Measurements from ENCODE around the gene ARID1B. TPM values are rescaled to one million over a fixed set of nuclear protein-coding genes. Genes with fewer than 3 reads are reported as not detected.
"Not testable (repeated sequence)": the region's sequence is repeated elsewhere in the genome, so short reads cannot be mapped to it uniquely, and the experiment has no call there.

Gene ARID1B
- total RNA-seq, 2 donors from 2014 or later = 79.3 to 84.6 TPM

DNA sequence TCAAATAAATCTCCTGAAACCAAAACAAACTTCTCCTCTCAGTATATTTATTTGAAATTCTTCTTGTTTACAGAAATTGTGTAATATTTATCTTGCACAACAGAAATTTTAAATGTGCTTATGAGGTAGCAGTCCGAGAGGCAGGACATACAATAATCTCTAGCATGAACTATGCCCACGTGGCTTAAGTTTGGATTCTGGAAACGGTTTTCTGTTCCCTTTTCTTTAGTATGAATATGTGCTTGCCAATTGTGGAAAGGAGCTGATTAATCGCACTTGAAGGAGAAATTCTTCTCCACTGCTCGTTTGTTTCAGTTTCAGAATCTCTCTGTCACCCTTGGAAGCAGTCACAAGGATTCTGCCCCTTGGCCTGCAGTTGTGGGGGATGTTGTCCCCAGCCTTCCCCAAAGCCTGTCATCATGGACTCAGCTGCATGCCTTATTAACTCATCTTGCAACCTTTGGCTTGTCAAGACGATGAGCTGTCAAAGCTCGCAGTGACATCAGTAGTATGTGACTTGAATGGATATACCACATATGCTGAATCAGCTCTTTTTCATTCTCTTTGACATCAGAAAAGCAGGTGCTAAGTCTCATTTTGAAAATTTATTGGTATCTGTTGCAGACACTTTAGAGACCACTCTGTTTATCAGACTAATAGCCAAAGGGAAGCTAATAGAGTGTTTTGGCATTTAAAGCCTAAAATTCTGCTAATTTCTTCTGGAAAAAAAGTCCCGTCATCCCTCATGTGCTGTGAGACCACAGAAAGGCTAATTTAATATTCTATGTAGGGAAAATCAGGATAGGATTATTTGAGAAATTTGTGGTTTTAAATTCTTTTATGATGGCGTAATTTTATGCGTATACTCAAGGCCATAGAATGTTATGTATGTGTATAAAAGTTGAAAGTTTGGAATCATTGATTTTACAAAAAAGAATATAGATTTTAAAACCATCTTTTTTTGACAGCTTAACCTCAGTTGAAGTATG lies 186.8 kb downstream of the ARID1B start:
- intact Hi-C loops (cut with DNase I) = no loop called here
- DNase-seq (ENCODE audit: low spot score) = no peak

DNA sequence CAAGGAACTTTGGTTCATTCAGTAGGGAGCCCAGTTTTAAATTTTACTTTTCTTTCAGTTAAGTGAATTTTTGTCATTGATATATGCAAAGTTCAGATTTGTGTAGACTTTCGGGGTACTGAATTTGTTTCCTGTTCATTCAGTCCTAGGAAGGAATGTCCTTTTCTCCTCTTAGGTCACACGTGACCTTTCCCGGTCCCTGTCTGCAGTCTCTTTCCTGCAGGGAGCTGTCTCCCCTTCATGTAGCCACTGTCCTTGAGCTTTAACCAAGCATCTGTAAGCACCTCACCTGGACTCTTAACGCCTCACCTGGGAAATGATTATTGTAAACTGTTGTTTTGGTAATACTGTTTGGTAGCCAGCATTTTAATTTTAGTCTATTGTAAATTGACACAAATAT lies 190.7 kb downstream of the ARID1B start:
- DNase-seq (ENCODE audit: low spot score) = no peak
- intact Hi-C loops (cut with DNase I) = no loop called here

DNA sequence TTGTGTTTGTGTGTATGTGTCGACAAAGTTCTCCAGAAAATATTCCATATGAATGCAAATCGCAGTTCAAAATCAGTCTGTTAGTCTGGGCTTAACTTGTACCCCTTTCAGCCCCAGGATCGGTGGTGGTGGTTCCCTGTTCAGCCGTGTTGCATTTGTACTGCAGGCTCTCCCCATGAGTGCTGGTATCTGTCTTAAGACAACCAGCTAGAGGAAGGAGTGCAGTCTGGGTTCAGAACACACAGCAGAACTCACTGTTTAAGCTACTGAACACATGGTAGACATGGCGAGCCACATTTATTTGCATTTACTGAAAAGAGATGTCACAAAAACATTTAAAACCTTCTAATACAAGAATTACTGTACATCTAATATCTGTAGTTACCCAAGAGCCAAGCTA lies 192.1 kb downstream of the ARID1B start:
- no peak for DNase-seq (ENCODE audit: low spot score)
- intact Hi-C loops (cut with DNase I) = no loop called here

DNA sequence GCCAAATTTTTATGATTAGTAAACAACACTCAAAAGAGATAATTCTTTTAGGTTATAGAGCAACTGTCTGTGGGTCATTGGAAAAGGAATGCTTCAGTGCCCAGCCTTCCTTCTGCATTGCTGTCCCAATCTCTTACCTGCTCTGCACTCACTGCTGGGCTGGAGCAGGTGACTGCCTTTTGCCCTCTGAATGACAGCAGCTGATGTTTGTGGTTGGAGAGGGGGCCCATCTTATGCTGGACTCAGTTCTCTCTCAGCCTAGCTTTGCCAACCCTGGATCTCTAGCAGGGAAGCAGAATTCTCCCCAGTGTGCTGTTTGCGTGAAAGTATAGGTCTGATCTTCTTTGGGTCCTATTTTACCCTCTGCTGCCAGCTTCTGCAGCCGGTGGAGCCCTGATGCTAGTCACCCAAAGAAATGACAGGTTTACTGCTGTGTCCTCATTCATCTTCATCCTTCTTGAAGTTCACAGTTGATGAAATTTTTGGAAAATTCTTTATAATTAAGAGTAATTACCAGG lies 193.5 kb downstream of the ARID1B start:
- no peak for DNase-seq (ENCODE audit: low spot score)
- intact Hi-C loops (cut with DNase I) = no loop called here

DNA sequence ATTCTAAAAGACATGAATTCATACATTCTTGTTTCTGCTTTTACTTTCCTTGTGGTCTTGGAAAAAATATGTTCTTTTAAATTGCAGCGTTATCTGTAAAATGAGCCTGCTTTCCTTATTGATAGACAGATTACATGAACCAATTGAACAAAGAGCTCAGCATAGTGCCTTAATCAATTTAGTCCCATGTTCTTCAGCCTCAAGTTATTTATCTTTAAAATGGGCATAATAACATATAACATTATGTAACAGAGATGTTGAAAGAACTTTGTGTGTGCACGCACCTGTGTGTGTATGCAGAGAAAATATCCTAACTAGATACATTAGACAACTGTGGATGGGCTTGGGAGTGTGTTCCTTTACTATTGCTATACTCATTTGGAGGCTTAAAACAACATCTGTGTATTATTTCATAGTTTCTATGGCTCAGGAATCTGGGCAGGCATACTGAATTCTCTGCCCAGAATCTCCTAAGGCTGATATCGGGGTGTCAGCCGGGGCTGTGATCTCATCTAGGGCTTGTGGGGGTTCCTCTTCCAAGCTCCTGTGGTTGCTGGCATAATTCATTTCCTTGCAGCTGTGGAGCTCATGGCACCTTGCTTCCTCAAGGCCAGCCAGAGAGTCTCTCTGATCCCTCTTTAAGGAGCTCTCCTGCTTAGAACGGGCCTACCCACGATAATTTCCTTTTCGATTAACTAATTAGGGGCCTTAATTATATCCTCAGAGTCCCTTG lies 194.1 kb downstream of the ARID1B start:
- intact Hi-C loops (cut with DNase I) = no loop called here
- no peak for DNase-seq (ENCODE audit: low spot score)

DNA sequence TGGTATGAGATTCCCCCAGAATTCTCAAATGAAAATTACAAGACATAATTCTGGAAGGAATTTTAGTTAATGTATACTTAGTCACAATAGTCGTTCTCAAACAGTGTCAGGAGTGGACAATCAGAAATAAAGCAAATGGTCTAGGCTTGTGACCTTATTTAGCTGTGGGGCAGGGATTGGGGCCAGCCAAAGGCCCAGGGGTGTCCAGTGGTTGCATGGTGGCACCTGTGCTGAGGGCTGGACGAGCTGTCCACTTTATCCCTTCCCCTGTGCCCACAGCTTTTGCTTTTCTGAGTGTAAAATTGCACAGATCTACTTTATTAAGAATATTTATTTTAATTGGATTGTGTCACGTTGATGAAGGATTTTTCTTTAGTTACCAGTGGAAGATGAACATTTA lies 195.0 kb downstream of the ARID1B start:
- no peak for DNase-seq (ENCODE audit: low spot score)
- intact Hi-C loops (cut with DNase I) = no loop called here

DNA sequence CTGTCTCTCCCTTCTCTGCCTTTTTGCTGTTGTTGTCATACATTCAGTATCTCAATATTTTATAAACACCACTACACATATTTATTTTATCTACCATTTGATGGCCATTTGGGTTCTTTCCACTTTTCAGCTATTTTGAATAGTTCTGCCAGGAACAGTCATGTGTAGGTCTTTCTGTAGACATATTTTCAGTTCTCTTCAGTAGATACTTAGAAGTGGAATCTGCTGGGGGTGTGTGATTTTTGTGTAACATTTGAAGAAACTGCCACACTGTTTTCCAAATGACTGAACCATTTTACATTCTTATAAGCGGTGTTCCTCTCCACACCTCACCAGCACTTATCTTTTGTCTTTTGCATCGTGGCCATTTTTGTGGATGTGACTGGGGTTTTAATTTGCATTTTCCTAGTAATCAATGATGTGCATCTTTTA lies 197.7 kb downstream of the ARID1B start:
- no peak for DNase-seq (ENCODE audit: low spot score)
- intact Hi-C loops (cut with DNase I) = no loop called here

DNA sequence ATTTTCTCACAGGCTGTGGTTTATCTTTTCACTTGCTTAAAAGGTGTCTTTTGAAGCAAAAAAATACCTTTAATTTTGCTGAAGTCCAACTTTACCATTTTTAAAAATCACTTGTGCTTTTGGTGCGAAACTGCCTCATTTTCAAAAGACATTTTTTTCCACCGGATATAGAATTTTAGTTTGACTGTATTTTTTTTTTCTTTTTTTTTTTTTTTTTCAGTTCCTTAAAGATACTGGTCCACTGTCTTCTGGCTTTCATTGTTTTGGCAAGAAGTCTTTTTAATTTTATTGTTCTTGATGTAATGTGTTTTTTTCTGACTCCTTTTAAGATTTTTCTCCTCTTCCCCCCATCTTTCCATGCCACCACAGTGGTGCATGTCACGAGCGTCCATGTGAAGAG lies 198.2 kb downstream of the ARID1B start:
- DNase-seq (ENCODE audit: low spot score) = no peak
- intact Hi-C loops (cut with DNase I) = no loop called here

DNA sequence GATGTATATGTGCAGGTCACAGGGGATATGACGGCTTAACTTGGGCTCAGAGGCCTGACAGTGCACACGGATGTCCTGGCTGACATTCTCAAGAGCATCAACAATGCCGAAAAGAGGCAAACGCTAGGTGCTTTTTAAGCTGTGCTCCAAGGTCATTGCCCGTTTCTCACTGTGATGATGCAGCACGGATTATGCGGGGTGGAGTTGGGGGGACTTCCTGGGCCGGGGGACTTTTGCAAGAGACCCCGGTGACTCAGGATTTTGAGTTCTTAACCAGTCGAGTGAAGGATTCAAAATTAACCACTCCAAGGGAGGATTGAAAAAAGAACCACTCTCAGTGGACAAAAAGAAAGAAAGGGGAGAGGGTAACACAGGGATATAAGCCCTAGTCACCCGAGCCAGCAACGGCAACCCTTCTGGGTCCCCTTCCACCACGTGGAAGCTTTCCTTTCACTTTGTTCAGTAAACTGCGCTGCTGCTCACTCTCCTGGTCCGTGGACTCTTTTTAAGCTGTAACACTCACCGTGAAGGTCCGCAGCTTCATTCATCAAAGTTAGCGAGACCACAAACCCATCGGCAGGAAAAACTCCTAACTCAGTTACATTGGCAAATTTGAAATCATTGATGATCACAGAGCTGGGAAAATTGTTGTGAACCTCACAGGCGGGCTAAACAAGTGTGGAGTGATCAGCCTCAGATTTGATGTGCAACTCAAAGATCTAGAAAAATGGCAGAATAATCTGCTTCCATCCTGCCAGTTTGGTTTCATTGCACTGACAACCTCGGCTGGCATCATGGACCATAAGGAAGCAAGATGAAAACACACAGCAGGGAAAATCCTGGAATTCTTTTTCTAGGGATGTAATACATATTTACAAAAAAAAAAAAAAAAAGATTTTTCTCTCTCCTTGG lies 199.3 kb downstream of the ARID1B start:
- intact Hi-C loops (cut with DNase I) = no loop called here
- no peak for DNase-seq (ENCODE audit: low spot score)

DNA sequence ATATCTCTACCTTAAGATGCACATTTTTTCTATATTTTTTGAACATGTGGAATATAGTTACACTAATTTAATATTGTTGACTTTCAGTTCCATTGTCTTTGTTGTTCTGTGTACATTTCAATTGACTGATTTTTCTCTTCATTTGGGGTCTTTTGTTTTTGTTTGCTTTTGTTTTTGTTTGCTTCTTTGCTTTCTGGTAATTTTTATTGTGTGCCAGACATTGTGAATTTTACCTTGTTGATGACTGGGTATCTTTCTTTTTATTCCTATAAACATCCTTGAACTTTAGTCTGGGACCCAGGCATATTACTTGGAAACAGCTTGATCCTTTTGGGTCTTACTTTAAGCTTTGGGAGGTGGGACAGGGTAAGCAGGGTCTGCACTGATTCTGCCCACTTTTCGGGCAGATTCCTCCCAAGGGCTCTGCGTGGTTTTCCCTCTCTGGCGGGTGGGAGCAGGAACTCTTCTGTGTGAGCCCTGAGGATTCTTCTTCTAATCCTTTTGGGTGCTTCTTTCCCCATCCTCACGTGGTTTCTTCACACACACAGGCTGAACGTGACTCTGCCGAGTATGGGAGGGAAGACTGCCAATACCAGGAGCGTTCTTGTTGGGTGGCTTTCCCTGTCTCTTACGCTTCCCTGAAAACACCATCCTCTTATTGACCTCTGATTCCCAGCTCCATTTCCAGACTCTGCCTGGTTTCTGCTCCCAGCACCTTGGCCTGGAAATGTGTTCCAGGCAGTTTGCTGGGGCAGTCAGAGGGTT lies 200.5 kb downstream of the ARID1B start:
- intact Hi-C loops (cut with DNase I) = no loop called here
- DNase-seq (ENCODE audit: low spot score) = no peak

DNA sequence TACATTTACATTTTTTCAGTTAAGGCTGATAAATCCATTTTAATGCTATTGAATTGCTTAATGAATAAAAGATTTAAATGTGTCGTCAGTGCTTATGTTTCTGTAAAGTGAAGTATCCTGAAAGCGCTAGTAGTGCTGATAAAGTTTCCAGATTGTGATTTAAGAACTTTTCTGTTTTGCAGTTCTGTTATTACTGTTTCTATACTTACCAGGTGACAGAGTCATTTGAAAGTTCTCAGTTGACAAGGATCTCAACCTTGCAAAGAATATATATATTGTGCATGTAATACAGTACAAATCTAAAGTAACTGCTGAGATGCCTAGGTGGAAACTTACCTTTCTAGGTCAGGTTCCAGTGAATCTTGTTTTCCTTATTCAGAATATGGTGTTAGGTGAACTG lies 201.8 kb downstream of the ARID1B start:
- intact Hi-C loops (cut with DNase I) = no loop called here
- no peak for DNase-seq (ENCODE audit: low spot score)

DNA sequence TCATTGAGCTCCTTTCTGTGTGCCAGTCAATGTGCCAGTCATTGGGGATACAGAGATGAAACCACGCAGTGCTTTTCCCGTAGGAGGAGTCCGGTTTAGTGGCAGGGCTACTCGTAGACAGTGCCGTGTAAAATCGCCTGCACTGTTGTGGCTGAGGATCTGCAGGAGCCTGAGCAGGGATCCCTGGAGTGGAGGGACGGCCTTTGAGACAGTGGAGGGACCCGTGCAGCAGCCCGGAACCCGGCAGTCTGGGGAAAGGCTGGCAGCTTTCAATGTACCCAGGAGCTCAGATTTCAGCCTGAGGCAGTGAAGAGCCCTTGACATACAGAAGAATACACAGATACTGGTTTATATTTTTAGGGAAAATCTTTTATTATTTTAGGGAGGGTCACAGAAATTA lies 203.3 kb downstream of the ARID1B start:
- intact Hi-C loops (cut with DNase I) = no loop called here
- DNase-seq (ENCODE audit: low spot score) = no peak

DNA sequence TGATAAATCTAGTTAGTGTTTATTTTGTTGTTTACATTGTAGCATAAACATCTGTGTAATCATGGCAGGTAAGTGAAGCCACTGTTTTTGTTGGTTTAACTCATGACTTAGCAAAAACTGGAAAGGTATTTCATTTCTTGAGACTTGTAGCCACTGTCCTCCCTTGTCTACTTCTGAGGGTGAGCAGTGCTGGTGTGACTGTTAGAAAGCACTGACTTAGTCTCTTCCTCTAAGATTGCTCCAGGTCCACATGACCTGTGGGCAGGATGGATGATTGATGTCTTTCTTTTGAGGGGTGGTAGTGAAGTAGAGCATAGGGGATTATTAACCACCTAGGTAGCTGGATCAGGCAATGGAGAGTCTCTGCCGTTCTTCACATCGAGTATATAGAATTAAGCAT lies 203.8 kb downstream of the ARID1B start:
- no peak for DNase-seq (ENCODE audit: low spot score)
- intact Hi-C loops (cut with DNase I) = no loop called here

DNA sequence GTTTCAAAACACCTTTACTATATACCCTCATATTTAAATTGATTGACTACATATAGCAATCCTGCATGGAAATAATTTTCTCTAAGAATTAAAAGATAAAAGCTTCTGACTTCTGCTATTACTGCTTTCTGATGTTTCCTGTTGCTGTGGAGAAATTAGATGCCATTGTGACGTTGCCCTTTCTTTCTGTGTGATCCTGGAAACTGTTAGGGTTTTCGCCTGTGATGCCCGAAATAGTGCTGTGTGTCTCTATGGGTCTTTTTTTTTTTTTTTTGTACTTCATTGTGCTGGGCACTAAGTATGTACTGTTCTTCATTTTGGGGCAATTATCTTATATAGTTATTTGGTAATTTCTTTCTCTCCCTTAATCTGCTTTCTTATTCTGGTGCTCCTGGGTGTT lies 205.0 kb downstream of the ARID1B start:
- intact Hi-C loops (cut with DNase I) = no loop called here
- no peak for DNase-seq (ENCODE audit: low spot score)

DNA sequence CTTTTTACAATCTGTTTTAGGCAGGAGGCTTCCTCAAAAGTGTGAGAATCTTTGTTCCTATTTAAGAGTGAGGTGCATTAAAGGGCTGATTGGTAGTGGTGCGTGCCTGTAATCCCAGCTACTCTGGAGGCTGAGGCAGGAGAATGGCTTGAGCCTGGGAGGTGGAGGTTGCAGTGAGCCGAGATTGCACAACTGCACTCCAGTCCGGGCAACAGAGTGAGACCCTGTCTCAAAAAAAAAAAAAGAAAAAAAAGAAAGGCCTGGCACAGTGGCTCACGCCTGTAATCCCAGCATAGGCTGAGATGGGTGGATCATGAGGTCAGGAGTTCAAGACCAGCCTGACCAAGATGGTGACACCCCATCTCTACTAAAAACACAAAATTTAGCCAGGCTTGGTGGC lies 205.7 kb downstream of the ARID1B start:
- intact Hi-C loops (cut with DNase I); DNase-seq (ENCODE audit: low spot score): not testable (repeated sequence)

DNA sequence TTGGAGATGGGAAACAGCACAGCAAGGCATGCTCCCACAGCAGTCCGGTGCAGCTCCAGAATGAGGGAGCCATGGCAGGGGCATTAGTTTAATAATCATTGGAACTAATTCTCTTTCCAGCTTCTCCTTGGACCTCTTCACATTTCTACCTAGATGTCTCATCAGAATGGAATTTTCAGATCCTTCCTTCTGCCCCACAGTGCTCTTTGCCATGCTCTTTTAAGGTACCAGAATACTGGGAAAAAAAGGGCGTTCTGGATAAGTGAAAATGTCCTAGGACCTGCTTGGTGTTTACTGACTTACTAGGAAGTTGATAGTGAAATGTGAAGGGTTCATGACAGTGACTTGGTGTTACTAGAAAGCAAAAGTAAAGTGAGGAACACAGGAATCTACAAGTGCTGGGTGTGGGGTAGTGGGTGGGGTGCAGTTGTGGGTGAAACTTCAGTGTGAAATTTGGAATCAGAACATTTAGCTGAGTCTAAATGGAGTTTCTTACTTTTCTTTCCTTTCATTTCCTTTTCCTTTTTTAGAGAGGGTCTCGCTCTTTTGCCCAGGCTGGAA lies 207.1 kb downstream of the ARID1B start:
- intact Hi-C loops (cut with DNase I) = no loop called here
- DNase-seq (ENCODE audit: low spot score) = no peak

DNA sequence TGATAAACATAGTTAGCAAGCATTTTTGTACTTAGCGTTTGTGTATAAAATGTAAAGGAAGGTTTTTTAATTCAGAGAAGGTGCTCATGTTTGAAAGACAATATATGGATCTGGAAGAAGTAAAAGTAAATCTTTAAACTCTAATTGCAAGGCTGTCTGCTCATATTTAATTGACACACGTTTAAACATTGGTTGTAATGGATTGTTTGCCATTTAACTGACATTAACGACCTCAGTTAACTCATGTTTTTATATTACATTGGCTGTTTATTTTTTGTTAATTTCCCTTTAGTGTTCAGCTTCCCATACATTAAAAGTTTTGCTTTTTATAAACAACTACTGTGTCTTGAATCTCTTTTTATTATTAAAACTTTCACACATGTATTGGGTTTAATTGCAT lies 208.1 kb downstream of the ARID1B start:
- intact Hi-C loops (cut with DNase I) = no loop called here
- DNase-seq (ENCODE audit: low spot score) = no peak

Data from posterior vena cava (tissue), 2 donors.